GM12892 (cell line): ENCODE measurements around the gene GRID1.
"Not testable (repeated sequence)": the region's sequence is repeated elsewhere in the genome, so short reads cannot be mapped to it uniquely, and the experiment has no call there.

Source experiments
- DNase-seq: peaks from one replicate; pipeline ENCODE4 v3.0.0; 2011; ENCODE audit not compliant: insufficient read length
- FAIRE-seq: peaks from 2 replicates; lab custom pipeline; 2011; peaks lifted over from hg19 to GRCh38; lab: Jason Lieb, UNC
- POLR2A ChIP-seq: IDR thresholded peaks from 2 replicates; pipeline ENCODE4 v1.6.1; 2011; ENCODE audit warnings: low read depth, low read length, control low read depth
- POLR2AphosphoS5 ChIP-seq: IDR thresholded peaks from 2 replicates; pipeline ENCODE4 v1.6.1; 2011; ENCODE audit warnings: low read depth, low read length, control low read depth
- TAF1 ChIP-seq: IDR thresholded peaks from 2 replicates; pipeline ENCODE4 v1.6.1; 2011; ENCODE audit warnings: low read depth, mild to moderate bottlenecking, control low read depth, low read length, borderline replicate concordance

Gene GRID1

DNA sequence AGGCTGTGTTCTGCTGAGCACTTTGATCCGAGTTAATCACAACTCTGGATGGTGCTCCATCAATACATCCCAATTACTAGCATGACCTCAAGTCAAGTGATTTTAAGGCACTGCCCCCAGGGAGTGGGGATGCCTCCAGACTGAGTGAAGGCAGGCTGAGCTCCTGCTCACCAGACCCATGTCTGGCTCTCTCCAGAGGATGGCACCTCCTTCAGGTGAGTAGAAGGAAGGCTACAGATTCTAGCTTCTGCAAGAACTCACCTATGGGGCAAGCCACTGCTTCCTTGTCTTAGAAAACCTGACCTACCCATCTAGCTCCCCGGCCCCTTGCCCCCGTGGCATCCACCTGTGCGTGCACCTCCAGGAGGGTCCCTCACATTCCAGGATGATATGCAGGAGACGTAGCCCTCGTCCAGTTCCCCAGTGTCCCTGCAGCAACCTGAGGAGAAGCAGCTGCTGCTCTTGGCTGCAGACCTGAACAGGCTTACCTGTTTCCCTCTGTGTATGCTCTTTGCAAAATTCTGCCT lies 390.3 kb downstream of the GRID1 start:
- TF ChIP-seq TAF1 (no peak), POLR2AphosphoS5 (no peak), POLR2A (no peak)
- DNase-seq (no peak), FAIRE-seq (no peak)

DNA sequence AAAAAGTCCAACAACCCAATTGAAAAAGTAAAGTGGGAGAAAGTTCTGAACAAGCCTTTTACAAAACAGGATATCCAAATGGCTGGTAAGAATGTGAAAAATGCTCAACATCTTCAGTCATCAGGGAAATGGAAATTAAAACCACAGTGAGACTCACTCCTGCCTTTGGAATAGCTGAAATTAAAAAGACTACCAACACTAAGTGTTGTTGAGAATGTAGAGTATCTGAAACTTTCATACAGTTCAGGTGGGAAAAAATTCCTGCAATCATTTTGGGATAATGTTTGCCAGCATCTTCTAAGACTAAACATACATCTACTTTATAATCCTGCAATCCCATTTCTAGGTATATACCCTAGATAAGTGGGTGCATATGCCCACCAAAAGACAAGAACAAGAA lies 395.1 kb downstream of the GRID1 start:
- no peak for DNase-seq
- TF ChIP-seq POLR2AphosphoS5 = no peak
- TF ChIP-seq POLR2A = no peak
- TF ChIP-seq TAF1 = no peak
- FAIRE-seq = no peak

DNA sequence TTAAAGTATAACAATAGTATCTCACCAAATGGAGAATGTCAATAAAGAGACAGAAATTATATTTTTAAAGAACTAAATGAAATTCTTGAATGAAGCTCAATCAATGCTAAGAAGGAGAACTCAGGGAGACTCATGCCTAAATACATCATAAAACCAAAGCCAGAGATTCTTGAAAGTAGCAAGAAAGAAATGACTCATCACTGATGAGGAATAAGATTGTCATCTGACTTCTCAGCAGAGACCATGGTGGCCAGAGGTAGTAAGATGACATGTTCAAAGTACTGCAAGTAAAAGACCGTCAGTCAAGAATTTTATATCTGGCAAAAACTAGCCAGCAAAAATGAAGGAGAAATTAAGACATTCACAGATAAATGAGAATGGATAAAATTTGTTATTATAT lies 399.0 kb downstream of the GRID1 start:
- TF ChIP-seq POLR2AphosphoS5 (no peak), TAF1 (no peak), POLR2A (no peak)
- no peak for DNase-seq
- no peak for FAIRE-seq

DNA sequence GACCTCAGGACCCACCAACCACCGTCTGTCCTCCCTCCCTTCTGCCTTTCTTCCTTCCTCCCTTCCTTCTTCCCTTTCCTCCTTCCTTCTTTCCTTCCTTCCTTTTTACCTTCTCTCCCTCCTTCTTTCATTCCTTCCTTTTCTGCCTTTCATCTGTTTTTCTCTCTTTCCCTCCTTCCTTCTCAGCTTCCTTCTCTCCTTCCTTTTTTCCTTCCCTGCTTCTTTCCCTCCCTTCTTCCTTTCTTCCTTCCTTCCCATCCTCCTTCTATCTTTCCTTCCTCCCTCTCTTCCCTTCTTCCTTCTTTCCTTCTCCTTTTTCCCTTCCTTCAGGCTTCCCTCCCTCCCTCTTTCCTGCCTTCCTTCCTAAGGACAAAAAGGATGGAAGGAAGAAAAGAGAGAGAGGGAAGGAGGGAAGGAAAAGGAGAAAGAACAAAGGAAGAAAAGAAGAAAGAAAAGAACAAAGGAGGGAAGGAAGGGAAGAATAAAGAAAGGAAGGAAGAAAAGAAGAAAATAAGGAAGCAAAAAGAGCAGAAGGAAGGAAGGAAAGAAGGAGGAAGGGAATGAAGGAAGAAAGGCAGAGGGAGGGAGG lies 405.0 kb downstream of the GRID1 start:
- TF ChIP-seq TAF1 (no peak), POLR2A (no peak), POLR2AphosphoS5 (no peak)
- DNase-seq (no peak), FAIRE-seq (no peak)

DNA sequence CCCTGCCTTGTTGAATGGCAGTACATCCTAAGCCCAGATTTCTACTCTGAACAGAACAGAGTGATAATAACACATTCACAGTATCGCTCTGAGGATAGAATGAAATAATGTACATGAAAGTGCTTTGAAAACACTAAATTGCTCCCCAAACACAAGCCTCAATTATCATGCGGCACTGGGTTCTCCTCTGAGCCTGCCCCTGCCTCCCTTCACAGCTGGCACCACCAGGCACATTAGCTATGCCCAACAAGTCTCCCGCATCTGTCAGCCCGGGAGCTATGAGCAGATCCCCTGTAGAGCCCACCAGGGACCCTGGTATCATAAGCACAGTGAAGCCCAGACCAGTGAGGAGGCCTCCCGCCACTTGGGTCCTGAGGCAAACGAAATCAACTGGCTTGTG lies 405.5 kb downstream of the GRID1 start:
- no peak for TF ChIP-seq POLR2AphosphoS5
- FAIRE-seq (no peak), DNase-seq (no peak)

DNA sequence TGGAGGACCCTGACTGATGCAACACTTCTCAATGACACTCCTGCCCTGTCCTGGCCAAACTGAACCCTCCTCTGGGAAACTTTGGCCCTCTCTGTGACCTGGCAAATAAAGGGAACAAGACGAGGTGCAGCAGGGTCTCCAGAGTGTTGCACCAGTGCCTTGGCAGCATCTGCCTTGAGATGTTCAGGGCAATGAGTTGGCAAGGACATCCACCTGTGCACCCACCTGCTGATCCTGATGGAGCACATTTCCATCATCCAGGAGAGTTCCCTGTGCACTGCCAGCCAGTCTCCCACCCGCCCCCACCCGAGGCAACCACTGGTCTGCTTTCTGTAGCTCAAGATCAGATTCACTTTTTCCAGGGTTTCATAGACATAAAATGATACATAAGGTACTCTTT lies 407.4 kb downstream of the GRID1 start:
- DNase-seq = no peak
- TF ChIP-seq POLR2AphosphoS5 = no peak
- no peak for TF ChIP-seq TAF1
- no peak for TF ChIP-seq POLR2A
- no peak for FAIRE-seq

DNA sequence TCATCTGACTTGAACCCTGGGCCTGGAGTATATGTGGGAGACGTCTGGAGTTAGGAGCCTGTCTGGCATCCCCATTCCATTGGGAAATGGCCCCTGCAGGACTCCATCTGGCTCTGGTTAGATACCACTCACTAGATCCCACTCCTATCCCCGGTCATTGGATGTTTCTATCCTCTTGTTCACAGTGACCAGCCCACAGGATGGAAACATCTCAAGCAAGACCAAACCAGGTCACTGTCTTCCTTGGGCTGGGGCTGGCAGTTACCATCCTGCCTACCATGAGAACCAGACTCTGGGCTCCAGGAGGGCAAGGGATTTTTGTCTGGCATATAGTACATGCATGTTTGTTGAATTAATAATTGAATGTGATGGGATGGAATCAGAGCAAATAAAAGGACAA lies 415.7 kb downstream of the GRID1 start:
- DNase-seq (no peak), FAIRE-seq (no peak)
- TF ChIP-seq POLR2A (no peak), POLR2AphosphoS5 (no peak), TAF1 (no peak)

DNA sequence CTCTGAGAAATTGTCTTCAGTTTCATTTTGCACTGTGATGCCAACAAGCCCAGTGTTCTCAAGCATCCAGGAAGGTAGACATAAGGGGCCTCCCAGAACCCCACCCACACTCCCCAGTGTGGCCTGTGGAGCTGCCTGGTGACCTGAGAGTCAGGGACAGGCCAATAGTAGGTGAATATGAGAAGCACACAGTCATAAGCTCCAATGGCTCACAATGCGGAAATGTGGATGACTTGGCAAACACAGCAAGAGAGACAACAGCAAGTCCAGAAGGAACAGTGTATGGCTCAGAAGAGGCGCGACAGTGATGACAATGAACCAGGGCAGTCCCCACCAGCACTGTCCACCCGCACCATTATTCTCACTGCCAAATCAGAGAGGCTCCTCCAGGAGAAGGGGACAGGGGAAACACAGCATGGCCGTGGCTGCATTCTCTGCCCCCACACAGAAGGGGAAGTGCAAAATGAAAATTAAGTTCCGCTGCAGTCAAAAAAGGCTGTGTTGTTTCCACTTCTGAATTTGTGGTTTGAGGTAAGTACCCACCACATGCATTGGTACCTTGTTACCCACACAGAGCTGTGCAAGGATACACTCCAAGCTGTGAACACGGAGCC lies 419.8 kb downstream of the GRID1 start:
- TF ChIP-seq TAF1 (no peak), POLR2A (peak; percentile 32; the same call in 1 of the 2 replicates)
- DNase-seq (peak; percentile 16), FAIRE-seq (peak; percentile 93)

DNA sequence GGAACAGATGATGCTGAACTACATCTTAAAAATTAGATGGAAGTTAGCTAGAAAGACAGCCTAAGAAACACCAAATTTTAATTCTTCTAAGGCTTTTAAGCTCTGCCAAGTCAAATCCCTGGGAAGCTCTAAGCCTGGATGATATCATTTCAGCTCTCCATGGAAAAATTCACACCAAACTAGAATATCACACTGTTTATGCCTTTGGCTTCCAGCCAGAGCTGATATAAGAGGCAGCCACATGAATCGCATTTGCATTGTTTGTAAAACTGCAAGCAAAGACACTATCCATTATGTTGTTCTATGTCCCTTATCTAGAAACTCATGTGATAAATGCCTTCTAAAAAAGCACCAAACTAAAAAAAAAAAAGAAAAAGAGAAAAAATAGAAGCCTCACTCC lies 430.4 kb downstream of the GRID1 start:
- DNase-seq (no peak), FAIRE-seq (no peak)
- TF ChIP-seq TAF1 (no peak), POLR2AphosphoS5 (no peak), POLR2A (no peak)

DNA sequence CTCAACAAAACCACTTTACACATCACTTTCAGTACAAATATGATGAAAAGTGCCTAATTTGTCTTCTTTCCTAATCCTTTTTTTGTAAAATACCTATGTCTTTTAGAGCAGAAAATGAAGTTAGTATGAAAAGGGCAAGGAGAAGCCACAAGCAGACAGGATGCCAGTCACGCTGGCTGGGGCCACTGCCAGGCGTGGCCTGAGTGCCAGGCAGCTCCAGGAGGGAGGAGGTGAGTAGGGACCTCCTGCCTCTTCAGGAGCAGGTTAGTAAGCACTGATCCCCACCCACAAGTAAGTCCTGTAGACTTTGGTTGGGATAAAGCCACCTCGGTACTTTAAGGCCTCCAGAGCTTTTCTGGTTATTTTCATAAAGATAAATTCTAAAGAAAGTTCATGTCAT lies 432.0 kb downstream of the GRID1 start:
- DNase-seq (no peak), FAIRE-seq (no peak)

DNA sequence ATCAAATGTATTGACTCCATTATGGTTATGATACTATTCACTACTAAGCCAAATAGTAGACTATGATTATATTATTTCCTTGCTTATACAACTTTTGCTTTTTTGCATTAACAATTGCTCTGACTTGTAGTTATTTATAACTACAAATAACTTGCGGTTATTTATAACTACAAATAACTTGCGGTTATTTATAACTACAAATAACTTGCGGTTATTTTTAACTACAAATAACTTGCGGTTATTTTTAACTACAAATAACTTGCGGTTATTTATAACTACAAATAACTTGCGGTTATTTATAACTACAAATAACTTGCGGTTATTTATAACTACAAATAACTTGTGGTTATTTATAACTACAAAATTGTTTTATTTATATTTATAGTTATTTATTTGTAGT lies 436.6 kb downstream of the GRID1 start:
- not testable (repeated sequence) for DNase-seq, FAIRE-seq

More for the DNA sequence above, 432.0 kb downstream of the GRID1 start:
- TF ChIP-seq POLR2AphosphoS5 (no peak), TAF1 (no peak), POLR2A (no peak)

DNA sequence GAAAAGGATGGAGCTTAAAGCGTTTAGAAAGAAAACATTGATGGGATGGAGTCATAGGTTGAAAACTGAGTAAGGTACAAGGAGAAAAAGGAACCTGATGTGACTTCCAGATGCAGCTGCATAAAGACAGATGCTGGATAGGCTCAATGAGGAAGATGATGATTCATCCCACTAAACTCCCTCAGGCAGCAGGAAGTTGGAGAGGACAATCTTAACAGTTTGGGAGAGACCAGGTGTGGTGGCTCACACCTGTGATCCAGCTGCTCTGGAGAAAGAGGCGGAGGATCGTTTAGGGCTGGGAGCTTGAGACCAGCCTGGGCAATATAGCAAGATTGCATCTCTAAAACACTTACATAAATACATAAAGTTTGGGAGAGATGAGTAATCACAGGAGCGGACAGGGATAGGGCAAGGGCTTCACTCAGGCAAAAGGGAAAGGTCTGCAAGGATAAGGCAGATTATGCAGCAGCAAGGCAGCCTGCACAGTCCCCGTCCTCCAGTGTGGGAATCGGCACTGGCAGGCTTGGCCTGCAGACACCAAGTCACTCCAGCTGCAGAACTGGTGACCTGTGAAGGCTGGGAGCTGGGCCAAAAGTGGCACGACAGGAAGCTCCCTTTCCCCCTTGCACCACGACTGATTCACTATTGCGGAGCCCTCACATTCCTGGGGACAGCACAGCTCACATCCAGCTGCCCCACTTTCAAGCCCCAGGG lies 438.5 kb downstream of the GRID1 start:
- DNase-seq (no peak), FAIRE-seq (no peak)
- TF ChIP-seq POLR2A = no peak

DNA sequence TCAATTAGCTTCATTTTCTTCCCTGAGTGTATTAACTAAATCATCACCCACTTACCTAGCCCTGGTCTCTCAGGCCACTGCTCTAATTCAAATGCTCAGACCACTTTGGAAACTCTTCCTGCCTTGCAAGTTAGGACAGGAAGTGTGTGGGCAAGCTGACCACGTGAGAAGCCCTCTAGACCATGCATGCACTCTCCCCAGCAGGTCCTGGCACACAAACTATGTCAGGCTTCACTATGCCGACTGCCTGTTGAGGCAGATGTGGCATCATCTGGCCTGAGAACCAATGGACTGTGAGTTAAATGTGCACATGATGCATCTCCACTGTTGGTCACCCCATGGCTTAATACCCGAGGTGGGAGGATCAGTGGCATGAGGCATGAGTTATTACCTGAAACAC lies 439.6 kb downstream of the GRID1 start:
- TF ChIP-seq POLR2A (no peak), TAF1 (no peak), POLR2AphosphoS5 (no peak)
- FAIRE-seq (no peak), DNase-seq (no peak)
